GM19099 (cell line): ENCODE results near the gene DHRS1.

Experiments used
- POLR2A ChIP-seq: IDR thresholded peaks from 3 replicates; pipeline ENCODE4 v1.6.1; 2011; ENCODE audit warnings: low read depth; ENCODE audit not compliant: insufficient read length; ENCODE audit errors: extremely low read depth

Gene DHRS1

DNA sequence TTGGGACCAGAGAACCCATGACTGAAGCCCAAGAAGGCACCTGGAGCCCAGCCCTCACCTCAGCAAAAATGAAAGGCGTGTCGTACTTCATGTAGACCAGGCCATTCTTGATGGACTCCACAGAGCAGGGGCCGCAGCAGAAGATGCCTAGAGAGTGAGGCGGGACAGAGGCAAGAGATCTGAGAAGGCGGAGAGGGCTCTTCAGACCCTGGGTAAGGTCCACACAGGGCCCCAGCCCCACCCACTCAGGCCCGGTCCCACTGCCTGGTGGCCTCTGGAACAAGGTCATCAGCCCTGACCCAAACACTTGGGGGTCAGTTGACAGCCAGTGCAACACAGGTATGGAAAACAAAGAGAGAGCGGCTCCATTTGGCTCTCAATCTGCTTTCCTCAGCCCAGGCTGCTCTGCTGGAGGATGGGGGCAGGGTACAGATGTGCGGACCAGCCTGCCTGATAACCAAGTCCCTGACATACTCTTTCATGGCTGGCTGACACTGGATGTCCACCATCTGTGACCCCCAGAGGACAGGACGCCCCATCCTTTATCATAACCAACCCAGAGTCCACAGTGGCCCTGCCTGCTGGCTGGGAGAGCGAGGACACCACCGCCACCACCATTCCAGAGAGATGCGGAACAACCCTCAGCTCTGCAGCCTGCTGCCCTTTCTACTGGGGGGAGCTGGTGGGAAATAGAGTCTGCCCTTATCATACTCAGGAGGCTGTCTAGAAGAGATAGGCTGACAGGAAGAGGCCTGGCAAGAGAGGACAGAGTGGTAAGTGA lies 43.5 kb downstream of the DHRS1 start:
- no peak for TF ChIP-seq POLR2A

- no peak for TF ChIP-seq POLR2A
Measured at GRCh38 chr14:24255438-24255837, 44.1 kb downstream of the DHRS1 start.

DNA sequence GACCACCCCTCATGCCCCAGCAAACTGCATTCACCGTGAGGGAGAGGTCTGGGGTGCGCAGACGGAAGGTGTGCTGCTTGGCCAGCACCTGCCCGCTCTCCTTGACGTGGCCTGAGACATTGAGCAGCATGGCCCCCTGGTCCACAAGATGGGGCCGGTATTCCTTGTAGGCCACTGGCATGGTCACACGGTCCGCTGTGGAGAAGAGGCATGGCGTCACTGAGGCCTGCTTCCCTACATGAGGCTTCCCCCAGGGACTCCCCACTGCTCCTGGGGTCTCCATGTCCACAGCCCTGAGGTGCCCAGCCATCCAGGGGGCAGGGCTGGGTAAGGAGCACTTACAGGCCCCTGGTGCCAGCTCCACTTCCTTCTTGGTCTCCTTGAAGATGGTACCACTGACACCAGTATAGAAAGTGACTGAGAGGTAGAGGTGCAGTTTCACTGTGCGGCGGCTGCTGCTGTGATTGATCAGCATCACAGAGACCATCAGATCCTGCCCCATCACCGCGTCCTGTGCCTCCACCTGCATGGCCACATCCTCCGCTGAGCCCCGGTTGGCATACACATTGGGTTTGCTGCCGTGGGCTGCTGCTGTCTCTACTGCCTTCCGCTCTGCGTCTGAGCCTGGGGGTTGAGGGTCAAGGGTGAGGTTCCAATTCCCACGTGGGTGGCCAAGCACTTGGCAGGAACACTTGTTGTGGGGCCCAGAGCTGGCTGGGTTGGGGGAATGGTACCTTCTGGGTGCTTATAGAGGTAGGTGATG lies 44.8 kb downstream of the DHRS1 start:
- TF ChIP-seq POLR2A: no peak

DNA sequence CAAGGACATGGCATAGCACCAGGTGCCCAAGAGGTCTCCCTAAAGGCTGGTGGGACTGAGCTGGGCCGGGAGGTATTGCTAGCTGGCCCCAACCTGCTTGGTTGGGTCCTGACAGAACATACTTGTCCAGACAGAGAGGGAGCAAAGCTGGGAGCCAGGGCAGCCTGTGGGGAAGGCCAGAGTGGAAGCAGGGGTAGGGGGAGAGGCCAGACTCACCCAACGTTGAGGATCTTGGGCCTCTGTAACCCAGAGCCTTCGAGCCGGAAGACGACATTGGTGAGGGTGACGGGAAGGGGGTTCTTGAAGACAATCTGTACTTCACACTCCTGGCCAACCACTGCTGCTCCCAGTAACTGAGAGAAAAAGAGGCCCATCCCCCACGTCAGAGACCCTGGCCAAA lies 45.6 kb downstream of the DHRS1 start:
- no peak for TF ChIP-seq POLR2A

- no peak for TF ChIP-seq POLR2A
Measured at GRCh38 chr14:24252289-24253124, 47.1 kb downstream of the DHRS1 start.

DNA sequence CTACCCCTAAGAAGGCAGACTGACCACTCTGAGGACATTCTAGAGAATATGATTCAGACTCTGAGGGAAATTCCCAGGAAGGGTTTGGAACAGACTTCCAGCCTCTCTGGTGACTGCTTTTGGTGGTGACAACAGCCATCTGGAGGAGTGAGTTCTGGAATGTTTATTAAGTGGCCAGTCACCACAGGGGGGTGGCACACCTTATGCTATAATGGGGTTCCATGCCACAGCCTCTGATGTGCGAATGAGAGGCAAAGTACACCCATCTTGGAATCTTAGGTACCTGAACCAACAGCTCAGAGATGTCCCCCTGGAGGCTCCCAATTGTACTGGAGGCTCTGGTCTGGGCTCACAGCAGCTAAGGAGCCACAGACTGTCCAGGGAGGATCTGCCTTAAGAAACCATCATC lies 47.7 kb downstream of the DHRS1 start:
- TF ChIP-seq POLR2A: no peak

DNA sequence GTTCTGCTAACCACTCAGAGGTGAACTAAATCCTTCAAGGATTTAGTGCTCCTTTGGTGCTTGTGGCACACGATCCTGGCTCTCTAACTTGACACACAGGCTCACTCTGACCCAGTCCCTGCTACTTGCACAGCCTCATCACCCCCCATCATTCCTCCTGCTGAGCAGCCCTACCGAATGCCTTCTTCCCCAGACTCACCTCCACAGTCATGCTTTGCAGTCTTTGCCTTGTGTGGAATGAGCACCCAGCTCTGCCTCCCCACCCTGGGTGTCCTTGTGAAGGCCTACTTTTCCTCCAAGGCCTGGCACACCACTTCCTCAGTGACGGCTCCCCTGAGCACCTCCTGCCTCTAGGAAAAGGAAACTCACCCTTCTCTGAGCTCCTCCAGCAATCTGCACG lies 49.2 kb downstream of the DHRS1 start:
- TF ChIP-seq POLR2A: no peak

- TF ChIP-seq POLR2A: no peak
Measured at GRCh38 chr14:24249230-24250021, 50.2 kb downstream of the DHRS1 start.

DNA sequence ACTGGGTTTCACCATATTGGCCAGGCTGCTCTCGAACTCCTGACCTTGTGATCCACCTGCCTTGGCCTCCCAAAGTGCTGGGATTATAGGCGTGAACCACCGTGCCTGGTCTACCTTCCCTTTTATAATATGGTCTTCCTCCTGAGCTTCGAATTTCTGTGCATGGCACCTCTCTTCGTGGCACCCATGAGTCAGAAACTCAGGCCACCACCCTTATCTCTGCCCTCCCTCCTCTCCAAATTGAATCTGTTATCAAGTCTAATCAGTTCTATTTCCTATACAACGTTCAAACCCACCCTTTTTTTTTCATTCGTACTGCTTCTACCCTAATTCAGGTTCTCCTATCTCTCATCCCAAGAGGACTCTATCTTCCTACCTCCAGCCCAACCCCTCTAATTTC lies 52.2 kb downstream of the DHRS1 start:
- no peak for TF ChIP-seq POLR2A

- no peak for TF ChIP-seq POLR2A
Measured at GRCh38 chr14:24246765-24247212, 52.8 kb downstream of the DHRS1 start.

GRCh38 chr14:24243336-24243836 lies 56.2 kb downstream of the DHRS1 start:
- TF ChIP-seq POLR2A: no peak

DNA sequence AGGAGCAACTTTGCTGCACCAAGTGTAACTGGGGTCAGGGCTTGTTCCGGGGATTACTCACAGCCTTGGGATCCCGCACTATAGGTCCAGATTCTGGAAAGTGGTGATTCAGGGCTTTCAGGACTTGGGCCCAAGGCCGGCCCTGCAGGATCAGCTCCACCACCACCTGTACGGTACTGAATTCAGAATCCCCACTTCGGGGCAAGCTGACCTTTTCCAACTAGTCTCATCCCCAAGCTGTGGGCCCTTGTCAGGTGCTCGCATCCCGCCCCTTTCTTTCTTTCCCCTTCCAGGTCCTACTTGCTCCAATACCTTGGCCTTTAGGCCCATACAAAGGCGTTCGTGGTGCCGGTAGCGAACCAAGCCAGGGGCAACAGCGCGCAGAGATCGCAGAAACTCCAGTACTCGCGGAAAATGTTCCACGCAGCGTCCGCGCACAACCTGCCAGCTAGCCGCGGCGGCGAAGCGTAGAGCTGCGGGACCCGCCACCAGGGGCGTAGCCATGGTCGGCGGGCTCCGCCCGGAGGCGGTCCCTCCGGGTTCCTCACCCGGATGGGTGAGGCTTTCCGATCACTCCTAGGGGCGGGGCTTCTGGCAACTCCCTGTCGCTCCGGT lies 57.6 kb downstream of the DHRS1 start:
- no peak for TF ChIP-seq POLR2A
